Breast epithelium (tissue), 3 donors: Measurements from ENCODE around the gene CHDH.

Source experiments
- CTCF ChIP-seq, 3 donors: fragments of 450-650 bp; IDR thresholded peaks; one replicate each; pipeline ENCODE4 v1.5.1; 2016 to 2017; ENCODE audit warnings: antibody characterized with exemption in 3 of 3, mild to moderate bottlenecking in 3 of 3, moderate library complexity in 3 of 3
- POLR2A ChIP-seq: fragments of 450-650 bp; IDR thresholded peaks from one replicate; pipeline ENCODE4 v1.6.1; 2016; ENCODE audit warnings: antibody characterized with exemption, mild to moderate bottlenecking, moderate library complexity

- no peak for TF ChIP-seq CTCF (IDR thresholded peaks at IDR 0.05)
- TF ChIP-seq POLR2A: no peak
Measured at GRCh38 chr3:53787016-53787415, 59.2 kb downstream of the CHDH start.
